ENCODE measurements around the gene SIRT5. TPM values are rescaled to one million over a fixed set of nuclear protein-coding genes. Genes with fewer than 3 reads are reported as not detected.

The SIRT5 gene
- total RNA-seq (2022) (17.9 and 19.0 TPM in 2 replicates), Bru-seq, nascent RNA (percentile 68 among the genes with signal in this experiment), BruChase-seq, experiment 1, labeled RNA remaining after a 2-hour chase (percentile 70 among the genes with signal in this experiment), BruChase-seq, experiment 2, labeled RNA remaining after a 6-hour chase (percentile 67 among the genes with signal in this experiment)
- long read RNA-seq, full-length matches to known transcripts: 7 of 52 reads
- long read RNA-seq, partial matches to known transcripts: 6 of 52 reads
- long read RNA-seq, other reads (novel, unspliced or antisense): 39 of 52 reads

DNA sequence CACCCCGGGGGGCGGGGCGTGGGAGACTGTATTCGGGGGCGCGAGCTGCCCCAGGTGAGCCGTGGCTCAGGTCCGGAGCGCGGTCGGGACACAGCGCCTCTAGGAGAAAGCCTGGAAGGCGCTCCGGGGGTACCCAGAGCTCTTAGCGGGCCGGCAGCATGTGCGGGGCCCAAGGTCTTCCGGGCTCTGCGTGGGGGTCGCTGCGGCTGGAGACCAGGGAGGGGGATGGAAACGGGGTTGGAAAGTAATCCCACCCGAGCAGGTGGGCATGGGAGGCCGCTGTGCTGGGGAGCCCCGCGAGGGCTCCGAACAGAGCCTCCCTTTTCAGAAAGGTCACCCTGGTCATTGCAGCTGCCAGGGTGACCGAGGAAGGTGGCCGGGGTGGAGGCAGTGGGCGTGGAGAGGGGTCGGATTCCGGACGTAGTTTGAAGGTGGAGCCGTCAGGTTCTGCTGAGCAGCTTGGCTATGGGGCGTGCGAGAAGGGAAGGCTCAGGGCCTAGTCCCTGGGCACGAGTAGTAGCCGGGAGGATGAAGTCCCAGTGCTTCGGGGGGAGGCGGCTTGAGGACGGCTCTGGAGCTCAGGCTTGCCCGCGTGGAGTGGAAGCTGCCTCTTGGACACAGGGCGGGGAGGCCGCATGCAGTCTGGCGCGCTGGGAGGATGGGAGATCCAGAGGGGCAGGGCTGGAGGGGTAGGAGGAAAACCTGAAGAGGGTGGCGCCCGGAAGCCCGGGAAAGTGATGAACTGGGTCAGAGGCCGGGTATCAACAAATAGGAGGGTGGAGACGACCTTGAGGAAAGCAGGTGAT, at the start of gene SIRT5:
Gene SIRT5 (plus strand): TSS at position 31 of the 806 bp plus-strand sequence. CDS start 9,510 bp downstream, outside the sequence.
- DNase-seq: peak; percentile 90 to 93
- peaks cover 10% of the 10 kb centered on the region for H3K4me1 Mint-ChIP-seq (ENCODE audit: low read depth, unreplicated experiment)
- ChIA-PET CTCF (interaction anchor here (0.5 to 2.8 kb wide), 22 partner anchors 11 to 1341 kb away, joined by 3 to 51 read pairs (median 4); partner anchors contain the start of genes NOL7 and TBC1D7), POLR2A (interaction anchor here (0.6 to 3.3 kb wide), 7 partner anchors 27 to 299 kb away, joined by 3 to 30 read pairs (median 3); partner anchors contain the start of genes NOL7 and TBC1D7)
- peaks cover 11% of the 10 kb centered on the region for H3K36me3 Mint-ChIP-seq (ENCODE audit: insufficient read depth, unreplicated experiment)
- peaks cover 14% of the 10 kb centered on the region for H3K4me1 ChIP-seq
- H3K27me3 ChIP-seq (replicated peaks; ENCODE audit: control insufficient read depth, insufficient read depth, low read length): no peaks in the 10 kb centered on the region
- peak within 1 kb of the TSS; percentile 67 for H3K4me3 ChIP-seq (ENCODE audit: low read depth, low read length)
- no TSS peak for BruUV-seq (replicated peaks)
- H3K36me3 ChIP-seq (ENCODE audit: control insufficient read depth, insufficient read depth, low read length): no peaks in the 10 kb centered on the region
- no peaks in the 10 kb centered on the region for H3K27me3 Mint-ChIP-seq (ENCODE audit: insufficient read depth, unreplicated experiment)
- intact Hi-C loops (cut with micrococcal nuclease; ENCODE audit: unreplicated experiment): loop anchor here (1.0 to 5.0 kb wide), 5 partner anchors 41 to 246 kb away; partner anchors contain the start of genes GFOD1, NOL7 and TBC1D7
- H3K4me3 Mint-ChIP-seq (ENCODE audit: unreplicated experiment): peak within 1 kb of the TSS; percentile 85
- H3K27ac Mint-ChIP-seq (ENCODE audit: unreplicated experiment): peak within 1 kb of the TSS; percentile 90
- H3K9me3 Mint-ChIP-seq (ENCODE audit: unreplicated experiment): no peaks in the 10 kb centered on the region
- no peaks in the 10 kb centered on the region for H3K9me3 ChIP-seq
- TF ChIP-seq, protein P1, sequence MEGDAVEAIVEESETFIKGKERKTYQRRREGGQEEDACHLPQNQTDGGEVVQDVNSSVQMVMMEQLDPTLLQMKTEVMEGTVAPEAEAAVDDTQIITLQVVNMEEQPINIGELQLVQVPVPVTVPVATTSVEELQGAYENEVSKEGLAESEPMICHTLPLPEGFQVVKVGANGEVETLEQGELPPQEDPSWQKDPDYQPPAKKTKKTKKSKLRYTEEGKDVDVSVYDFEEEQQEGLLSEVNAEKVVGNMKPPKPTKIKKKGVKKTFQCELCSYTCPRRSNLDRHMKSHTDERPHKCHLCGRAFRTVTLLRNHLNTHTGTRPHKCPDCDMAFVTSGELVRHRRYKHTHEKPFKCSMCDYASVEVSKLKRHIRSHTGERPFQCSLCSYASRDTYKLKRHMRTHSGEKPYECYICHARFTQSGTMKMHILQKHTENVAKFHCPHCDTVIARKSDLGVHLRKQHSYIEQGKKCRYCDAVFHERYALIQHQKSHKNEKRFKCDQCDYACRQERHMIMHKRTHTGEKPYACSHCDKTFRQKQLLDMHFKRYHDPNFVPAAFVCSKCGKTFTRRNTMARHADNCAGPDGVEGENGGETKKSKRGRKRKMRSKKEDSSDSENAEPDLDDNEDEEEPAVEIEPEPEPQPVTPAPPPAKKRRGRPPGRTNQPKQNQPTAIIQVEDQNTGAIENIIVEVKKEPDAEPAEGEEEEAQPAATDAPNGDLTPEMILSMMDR (IDR thresholded peaks at IDR 0.05; ENCODE audit: insufficient read depth in 1 of 2, low read depth in 1 of 2, low read length in 1 of 2, severe bottlenecking in 1 of 2, unreplicated experiment in 1 of 2): peak in 1 of 2 experiments; percentile 3

DNA sequence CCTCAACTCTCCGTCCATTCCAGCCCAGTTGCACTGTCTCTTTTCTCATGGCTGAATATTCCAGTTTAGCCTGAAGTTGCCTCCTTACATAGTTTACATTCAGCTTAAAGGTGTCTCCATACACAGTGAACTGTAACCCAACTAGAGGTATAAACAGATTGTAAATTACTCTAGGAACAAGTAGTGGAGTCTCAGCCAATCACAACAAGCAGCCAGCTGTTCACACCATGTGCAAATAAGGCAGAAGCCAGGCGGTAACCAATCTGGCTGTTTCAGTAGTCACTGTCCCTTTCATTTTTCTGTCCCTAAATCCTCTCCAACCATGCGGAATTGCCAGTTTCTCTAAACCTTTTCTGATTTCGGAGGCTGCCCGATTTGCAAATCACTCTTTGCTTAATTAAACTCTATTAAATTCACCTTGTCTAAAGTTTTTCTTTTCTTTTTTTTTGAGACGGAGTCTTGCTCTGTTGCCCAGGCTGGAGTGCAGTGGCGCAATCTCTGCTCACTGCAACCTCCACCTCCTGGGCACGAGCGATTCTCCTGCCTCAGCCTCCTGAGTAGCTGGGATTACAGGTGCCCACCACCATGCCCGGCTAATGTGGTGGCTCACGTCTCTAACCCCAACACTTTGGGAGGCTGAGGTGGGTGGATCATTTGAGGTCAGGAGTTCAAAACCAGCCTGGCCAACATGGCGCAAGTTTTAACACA, 49.4 kb upstream of the SIRT5 start:
- no peaks in the 10 kb centered on the region for H3K9me3 ChIP-seq
- no peaks in the 10 kb centered on the region for H3K36me3 ChIP-seq (ENCODE audit: control insufficient read depth, insufficient read depth, low read length)
- Mint-ChIP-seq H3K4me1 (ENCODE audit: low read depth, unreplicated experiment) (no peaks in the 10 kb centered on the region), H3K27ac (ENCODE audit: unreplicated experiment) (no peak overlapping the region), H3K27me3 (ENCODE audit: insufficient read depth, unreplicated experiment) (no peaks in the 10 kb centered on the region), H3K9me3 (ENCODE audit: unreplicated experiment) (no peaks in the 10 kb centered on the region), H3K36me3 (ENCODE audit: insufficient read depth, unreplicated experiment) (no peaks in the 10 kb centered on the region), H3K4me3 (ENCODE audit: unreplicated experiment) (no peak overlapping the region)
- no TSS peak for BruUV-seq (replicated peaks)
- ChIA-PET POLR2A (no interaction called here), CTCF (no interaction called here)
- H3K27me3 ChIP-seq (replicated peaks; ENCODE audit: control insufficient read depth, insufficient read depth, low read length): no peaks in the 10 kb centered on the region
- TF ChIP-seq, protein P1 (IDR thresholded peaks at IDR 0.05; ENCODE audit: insufficient read depth in 1 of 2, low read depth in 1 of 2, low read length in 1 of 2, severe bottlenecking in 1 of 2, unreplicated experiment in 1 of 2): no peak
- H3K4me3 ChIP-seq (ENCODE audit: low read depth, low read length): no peak overlapping the region
- intact Hi-C loops (cut with micrococcal nuclease; ENCODE audit: unreplicated experiment): no loop called here
- no peaks in the 10 kb centered on the region for H3K4me1 ChIP-seq
- DNase-seq: no peak

DNA sequence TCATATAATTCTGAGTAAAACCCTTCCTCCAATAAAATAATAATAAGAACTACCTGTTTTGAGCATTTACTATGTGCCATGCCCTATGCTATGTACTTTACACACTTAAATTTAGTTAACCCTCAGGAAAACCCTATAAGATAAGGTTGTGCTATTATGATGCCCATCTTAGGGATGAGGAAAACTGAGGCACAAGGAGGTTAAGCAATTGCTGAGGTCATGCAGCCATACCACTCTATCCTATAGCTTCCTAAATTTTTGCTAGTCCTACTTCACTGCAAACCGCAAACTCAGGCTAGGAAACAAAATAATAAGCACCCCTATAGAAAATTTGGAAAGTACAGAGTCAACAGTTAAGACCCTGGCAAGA, 48.1 kb upstream of the SIRT5 start:
- CTCF ChIA-PET: no interaction called here
- Mint-ChIP-seq H3K4me3 (ENCODE audit: unreplicated experiment) (no peak overlapping the region), H3K9me3 (ENCODE audit: unreplicated experiment) (no peaks in the 10 kb centered on the region)

More for the DNA sequence above, 48.1 kb upstream of the SIRT5 start:
- no peaks in the 10 kb centered on the region for H3K36me3 Mint-ChIP-seq (ENCODE audit: insufficient read depth, unreplicated experiment)
- no peaks in the 10 kb centered on the region for H3K4me1 Mint-ChIP-seq (ENCODE audit: low read depth, unreplicated experiment)
- DNase-seq: no peak
- H3K27ac Mint-ChIP-seq (ENCODE audit: unreplicated experiment): no peak overlapping the region
- intact Hi-C loops (cut with micrococcal nuclease; ENCODE audit: unreplicated experiment): no loop called here
- no TSS peak for BruUV-seq (replicated peaks)
- Histone ChIP-seq H3K4me3 (ENCODE audit: low read depth, low read length) (no peak overlapping the region), H3K27me3 (replicated peaks; ENCODE audit: control insufficient read depth, insufficient read depth, low read length) (no peaks in the 10 kb centered on the region), H3K36me3 (ENCODE audit: control insufficient read depth, insufficient read depth, low read length) (no peaks in the 10 kb centered on the region), H3K9me3 (no peaks in the 10 kb centered on the region), H3K4me1 (no peaks in the 10 kb centered on the region)
- POLR2A ChIA-PET: no interaction called here
- no peaks in the 10 kb centered on the region for H3K27me3 Mint-ChIP-seq (ENCODE audit: insufficient read depth, unreplicated experiment)
- TF ChIP-seq, protein P1 (IDR thresholded peaks at IDR 0.05; ENCODE audit: insufficient read depth in 1 of 2, low read depth in 1 of 2, low read length in 1 of 2, severe bottlenecking in 1 of 2, unreplicated experiment in 1 of 2): no peak

All from Caco-2 (cell line).